ENCODE measurements around the gene ZNF132.
A peak's percentile ranks its signal among the peaks of the same experiment; 100 is the strongest.
"Not testable (repeated sequence)": the region's sequence is repeated elsewhere in the genome, so short reads cannot be mapped to it uniquely, and the experiment has no call there.

Gene ZNF132

DNA sequence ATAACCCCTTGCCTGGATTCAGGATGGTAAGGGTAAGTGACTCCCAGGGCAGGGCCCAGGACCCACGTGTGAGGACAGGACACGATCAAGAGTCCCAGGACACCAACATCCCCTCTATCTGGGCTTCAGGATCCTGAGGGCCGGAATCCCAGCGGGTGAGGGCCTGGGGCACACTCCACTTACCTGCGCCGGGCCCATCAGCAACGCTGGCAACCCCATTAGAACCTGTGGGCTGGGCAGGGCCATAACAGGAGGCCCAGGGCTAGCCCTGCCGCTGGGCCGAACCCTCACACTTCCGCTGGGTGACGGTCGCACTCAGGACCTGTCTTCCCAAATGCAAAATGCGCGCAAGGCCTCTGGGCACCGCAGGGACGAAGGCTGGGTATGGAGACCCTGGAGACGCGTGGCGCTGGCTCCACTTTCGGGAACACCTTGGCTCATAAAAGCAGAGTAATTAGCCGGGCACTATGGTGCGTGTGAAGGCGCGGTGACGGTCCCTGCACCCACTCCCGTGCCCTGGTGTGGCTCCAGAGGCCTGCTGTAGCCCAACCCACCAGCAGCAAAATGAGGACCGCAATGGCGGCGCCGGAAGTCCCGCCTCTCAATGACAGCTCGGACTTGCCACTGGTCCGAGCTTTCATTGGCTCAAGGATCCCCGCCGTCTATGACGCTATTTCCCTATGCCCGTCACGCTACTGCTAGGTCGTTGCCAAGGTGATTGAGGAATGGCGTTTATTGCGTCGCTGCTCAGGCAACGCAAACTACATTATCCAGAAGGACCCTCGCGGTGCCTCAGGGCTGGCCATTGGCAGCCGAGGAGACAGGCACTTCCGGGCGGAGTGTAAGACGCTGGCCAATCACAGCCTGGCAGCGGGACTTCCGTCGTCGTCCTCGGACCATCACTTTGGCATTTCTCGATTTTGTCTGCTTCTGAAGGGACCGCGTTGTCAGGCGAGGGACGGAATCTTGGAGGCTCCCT, at the start of gene ZNF132:
Gene ZNF132 (minus strand): TSS at position 578 of the 979 bp plus-strand sequence. CDS start 332 bp downstream, at position 246.
- peak; percentile 98 for DNase-seq (ENCODE audit: low spot score)

DNA sequence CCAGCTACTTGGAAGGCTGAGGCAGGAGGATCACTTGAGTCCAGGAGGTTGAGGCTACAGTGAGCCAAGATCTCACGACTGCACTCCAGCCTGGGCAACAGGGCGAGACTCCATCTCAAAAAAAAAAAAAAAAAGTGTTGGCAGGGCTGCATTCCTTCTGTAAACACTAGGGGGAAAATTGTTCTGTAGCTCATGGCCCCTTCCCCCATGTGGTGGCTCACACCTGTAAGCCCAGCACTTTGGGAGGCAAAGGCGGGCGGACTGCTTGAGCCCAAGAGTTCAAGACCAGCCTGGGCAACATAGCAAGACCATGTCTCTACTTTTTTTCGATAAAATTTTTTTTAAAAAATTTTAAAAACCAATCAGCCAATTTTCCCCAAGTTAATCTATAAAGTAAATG, 44.4 kb upstream of the ZNF132 start:
- DNase-seq (ENCODE audit: low spot score): not testable (repeated sequence)

GRCh38 chr19:58483776-58484175, 43.8 kb upstream of the ZNF132 start:
- DNase-seq (ENCODE audit: low spot score): no peak

DNA sequence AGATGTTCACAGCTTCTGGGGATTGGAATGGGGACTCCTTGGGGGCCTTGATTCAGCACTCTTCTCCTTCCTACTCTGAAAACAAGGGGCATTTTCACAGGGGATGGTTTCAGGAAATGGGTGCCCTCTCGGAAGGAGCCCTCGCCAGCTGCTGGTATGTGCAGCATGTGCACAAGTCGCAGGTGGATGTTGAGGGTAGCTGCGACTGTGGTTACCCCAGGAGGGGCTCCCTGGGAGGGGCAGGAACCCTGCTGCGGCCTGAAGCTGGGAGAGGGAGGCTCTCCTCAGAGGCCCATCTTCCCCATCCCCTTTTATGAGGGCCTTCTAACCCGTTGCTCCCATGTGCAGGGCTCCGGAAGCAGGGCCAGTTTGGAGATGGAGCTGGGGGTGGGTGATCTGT, 42.4 kb upstream of the ZNF132 start:
- DNase-seq (ENCODE audit: low spot score): no peak

DNA sequence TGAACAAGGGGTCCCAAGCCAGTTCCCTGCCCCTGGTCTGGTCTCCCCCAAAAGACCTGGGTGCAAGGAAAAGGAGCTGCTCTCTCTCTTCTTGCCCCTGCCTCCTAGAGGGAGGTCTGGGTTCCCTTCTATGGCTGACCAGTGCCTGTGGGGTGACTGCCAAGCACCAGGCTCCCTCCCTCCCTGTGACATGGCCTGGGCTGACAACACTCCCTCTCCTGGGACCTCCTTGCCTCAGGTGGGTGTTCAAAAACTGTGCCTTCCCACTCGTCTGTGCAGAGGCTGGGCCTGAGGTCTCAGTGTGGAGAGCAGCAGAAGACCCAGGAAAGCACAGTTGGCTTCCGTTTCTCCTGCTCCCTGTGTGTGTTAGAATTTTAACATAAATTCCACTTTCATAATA, 40.9 kb upstream of the ZNF132 start:
- DNase-seq (ENCODE audit: low spot score): no peak

GRCh38 chr19:58480481-58480830, 40.5 kb upstream of the ZNF132 start:
- DNase-seq (ENCODE audit: low spot score): no peak

- no peak for DNase-seq (ENCODE audit: low spot score)
Observed at GRCh38 chr19:58479736-58480480, 40.0 kb upstream of the ZNF132 start.

- DNase-seq (ENCODE audit: low spot score): no peak
Observed at GRCh38 chr19:58479303-58479702, 39.4 kb upstream of the ZNF132 start.

DNA sequence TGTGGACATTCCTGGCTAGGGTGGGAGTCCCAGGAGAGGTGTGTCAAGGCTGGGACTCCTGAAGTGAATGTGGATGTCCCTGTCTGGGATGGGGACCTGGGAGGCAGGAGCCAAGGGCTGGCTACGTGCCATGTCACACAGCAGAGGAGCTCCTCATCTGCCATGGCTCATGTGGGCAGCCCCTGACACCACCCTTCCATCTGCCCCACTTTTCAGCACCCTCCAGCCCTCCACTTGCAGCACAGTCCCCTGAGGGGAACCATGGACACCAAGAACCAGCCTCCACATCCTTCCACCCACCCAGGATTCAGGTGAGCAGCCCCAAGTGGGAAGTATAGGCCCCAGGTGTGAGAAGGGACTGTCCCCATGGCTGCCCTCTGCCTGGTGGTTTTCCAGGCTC, 37.9 kb upstream of the ZNF132 start:
- DNase-seq (ENCODE audit: low spot score): no peak

DNA sequence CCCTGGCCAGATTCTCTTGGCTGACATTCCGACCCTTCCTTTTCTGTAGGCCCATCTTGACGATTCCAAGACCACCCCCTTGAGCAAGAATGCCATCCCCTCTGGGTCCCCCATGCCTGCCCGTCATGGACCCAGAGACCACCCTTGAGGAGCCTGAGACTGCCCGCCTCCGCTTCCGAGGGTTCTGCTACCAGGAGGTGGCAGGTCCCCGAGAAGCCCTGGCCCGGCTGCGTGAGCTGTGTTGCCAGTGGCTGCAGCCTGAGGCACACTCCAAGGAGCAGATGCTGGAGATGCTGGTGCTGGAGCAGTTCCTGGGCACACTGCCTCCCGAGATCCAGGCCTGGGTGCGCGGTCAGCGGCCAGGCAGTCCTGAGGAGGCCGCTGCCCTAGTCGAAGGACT, 37.2 kb upstream of the ZNF132 start:
- no peak for DNase-seq (ENCODE audit: low spot score)

DNA sequence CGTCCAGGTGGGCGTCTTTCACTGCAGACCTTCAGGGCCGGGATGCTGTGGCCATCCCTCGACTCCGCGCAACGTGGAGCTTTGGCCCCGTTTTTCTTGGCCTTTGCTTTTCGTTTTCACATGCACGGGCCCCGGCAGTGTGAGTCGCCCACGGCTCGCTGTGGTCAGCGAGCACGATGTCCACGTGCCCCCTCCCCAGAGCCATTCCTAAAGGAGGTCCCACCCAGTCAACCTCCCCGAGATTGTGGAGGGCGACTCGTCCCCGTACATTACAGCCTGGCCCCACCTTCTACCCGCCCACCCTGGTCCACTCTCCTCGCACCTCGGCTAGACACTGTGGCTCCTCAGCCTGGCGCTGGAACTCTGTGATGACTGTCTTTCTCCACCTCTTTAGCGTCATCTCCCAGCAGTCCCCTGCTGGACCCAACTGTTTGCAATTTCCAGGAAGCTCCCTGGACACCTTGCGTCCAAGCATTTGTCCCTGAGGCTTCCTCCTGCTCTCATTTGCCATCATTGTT, 36.6 kb upstream of the ZNF132 start:
- DNase-seq (ENCODE audit: low spot score): peak; percentile 27

- DNase-seq (ENCODE audit: low spot score): peak; percentile 96
Observed at GRCh38 chr19:58475714-58476497, 36.0 kb upstream of the ZNF132 start, which contains the start of gene ZNF446. TSS of gene ZNF446 (plus strand) at chr19:58476352. CDS start at chr19:58477219, 867 bp downstream.

DNA sequence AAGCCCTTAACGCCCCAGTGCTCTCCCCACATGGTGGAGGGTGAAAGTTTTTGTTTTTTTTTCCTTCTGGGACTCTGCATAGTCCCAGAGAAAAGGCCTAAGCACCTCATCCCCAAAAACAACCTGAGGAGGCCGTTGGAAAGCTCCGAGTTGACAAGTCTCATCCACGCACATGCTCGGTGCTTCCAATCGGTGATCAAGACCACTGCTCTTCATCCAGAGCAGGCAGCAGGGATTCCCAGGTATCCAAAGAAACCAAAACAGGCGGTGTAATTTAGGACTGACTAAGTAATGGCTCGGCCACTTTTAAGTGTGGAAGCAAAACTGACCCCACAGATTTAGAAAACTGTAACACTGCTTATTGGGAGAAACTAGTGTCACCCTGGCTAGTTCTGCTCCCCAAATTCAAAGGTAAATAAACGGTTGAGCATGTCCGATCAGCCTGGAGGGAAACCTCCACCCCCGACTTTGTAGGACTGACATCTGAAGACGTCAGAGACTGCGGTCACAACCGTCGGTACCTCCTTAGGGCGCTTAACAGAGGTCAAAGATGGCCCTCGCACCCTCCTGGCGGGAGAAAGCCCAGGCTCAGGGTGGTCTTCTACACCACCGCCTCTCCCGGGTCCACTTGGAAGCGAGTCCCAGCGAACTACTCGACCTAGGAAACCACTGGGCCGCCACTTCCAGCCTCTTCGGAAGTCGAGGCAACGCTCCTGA, 35.2 kb upstream of the ZNF132 start:
- DNase-seq (ENCODE audit: low spot score): no peak

DNA sequence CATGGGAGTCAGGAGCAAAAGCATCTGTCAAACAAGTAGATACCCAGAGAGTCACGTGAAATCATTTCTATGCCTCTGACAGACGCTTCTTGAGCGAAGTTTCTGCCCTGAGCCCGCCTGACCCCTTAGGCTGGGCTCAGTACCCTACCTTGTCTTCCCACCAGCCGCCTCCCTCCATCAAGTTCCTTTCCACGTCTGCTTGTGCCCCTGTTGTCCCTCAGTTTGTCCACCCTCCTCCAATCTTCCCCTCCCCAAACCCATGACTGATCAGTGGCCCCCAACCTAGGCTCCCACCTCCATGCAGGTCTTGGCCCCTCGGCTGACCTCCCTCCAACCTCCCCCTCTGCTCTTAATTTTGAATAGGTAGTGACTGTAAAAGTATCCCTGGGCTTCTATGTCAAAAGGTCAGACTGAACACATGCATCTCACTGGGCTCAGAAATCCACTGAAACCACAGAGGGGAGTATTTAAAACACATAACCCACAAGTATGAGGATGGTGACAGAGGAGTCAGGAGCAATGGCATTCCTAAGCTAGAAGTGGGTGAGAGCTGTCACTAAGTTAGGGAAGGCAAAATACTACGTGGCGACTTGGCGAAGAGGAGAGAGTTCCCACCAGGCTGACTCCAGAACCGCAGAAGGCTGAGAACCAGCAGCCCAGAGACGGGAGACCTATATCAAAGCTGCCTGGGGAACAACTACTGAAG, 34.5 kb upstream of the ZNF132 start:
- DNase-seq (ENCODE audit: low spot score): no peak

GRCh38 chr19:58473775-58474174, 33.8 kb upstream of the ZNF132 start:
- no peak for DNase-seq (ENCODE audit: low spot score)

DNA sequence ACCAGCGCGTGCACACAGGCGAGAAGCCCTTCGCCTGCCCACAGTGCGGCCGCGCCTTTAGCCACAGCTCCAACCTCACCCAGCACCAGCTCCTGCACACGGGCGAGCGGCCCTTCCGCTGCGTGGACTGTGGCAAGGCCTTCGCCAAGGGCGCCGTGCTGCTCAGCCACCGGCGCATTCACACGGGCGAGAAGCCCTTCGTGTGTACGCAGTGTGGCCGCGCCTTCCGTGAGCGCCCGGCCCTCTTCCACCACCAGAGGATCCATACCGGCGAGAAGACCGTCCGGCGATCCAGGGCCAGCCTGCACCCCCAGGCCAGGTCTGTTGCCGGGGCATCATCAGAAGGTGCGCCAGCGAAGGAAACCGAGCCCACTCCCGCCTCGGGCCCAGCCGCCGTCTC, 31.8 kb upstream of the ZNF132 start:
- no peak for DNase-seq (ENCODE audit: low spot score)

GRCh38 chr19:58470837-58471543, 31.0 kb upstream of the ZNF132 start:
- DNase-seq (ENCODE audit: low spot score): not testable (repeated sequence)

DNA sequence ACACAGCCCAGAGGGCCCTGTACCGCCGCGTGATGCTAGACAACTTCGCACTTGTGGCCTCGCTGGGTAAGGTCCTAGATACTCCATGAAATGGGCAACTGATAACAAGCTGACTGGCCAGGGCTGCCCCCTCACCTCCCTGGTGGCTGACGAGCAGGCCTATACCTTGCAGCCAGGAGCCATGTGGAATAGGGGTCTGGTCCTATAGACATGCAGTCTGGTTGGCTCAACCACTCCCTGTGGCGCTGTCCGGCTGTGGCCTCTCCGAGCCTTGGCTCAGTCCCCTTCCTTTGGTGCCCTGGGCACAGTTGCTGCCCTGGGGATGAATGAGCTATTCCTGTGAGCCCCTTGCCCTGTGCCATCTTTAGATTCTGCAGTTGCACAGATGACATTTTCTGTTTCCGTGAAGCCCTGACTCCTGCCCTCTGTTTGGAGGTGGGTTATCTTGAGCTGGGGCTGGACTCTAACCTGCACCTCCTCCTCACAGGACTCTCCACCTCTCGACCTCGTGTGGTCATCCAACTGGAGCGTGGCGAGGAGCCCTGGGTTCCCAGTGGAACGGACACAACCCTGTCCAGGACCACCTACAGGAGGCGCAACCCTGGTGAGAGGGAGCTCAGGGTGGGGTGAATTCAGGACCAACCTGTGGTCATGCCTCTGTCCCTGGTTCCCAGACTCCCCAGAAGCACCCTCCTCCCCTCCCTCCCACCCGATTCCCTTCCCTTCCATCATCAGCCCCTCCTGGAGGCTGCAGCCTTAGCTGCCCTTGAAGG, 29.5 kb upstream of the ZNF132 start:
- no peak for DNase-seq (ENCODE audit: low spot score)

GRCh38 chr19:58468216-58468839, 28.4 kb upstream of the ZNF132 start:
- no peak for DNase-seq (ENCODE audit: low spot score)
